Lower lobe of right lung (tissue), 2 donors: ENCODE measurements around the gene HEATR5A. TPM values are rescaled to one million over a fixed set of nuclear protein-coding genes. Genes with fewer than 3 reads are reported as not detected.

Source experiments
- ATAC-seq, 2 donors: fragments of 200-7000 bp; cut with Tn5 transposase; one replicate each; pipeline ENCODE4 v1.9.1; 2020 to 2022; ENCODE audit warnings: mild to moderate bottlenecking in 2 of 2, moderate library complexity in 2 of 2
- DNase-seq: peaks from one replicate; pipeline ENCODE4 v3.0.0-alpha.2; 2020
- H3K27ac ChIP-seq: fragments of 200-600 bp; one replicate; pipeline ENCODE4 v1.8.0; 2022
- H3K27me3 ChIP-seq: fragments of 200-600 bp; one replicate; pipeline ENCODE4 v1.8.0; 2022; ENCODE audit warnings: low read depth
- H3K36me3 ChIP-seq: fragments of 200-600 bp; one replicate; pipeline ENCODE4 v1.8.0; 2022; ENCODE audit warnings: mild to moderate bottlenecking
- H3K4me1 ChIP-seq: fragments of 200-600 bp; one replicate; pipeline ENCODE4 v1.8.0; 2022
- H3K4me3 ChIP-seq: fragments of 200-600 bp; one replicate; pipeline ENCODE4 v1.8.0; 2022; ENCODE audit warnings: mild to moderate bottlenecking
- H3K9me3 ChIP-seq: fragments of 200-600 bp; one replicate; pipeline ENCODE4 v1.8.0; 2022
- intact Hi-C: fragments of 100-400 bp; cut with DNase I; formaldehyde crosslinking; loops from one replicate; pipeline ENCODE4 v1.11.0; 2022
- total RNA-seq: library from RNA; stranded (reverse); fragmentation: NEBNext Ultra II Directional; extraction: Animal tissue kit (Norgen Biotek cat#: 25700); gene quantifications from one replicate; pipeline ENCODE4 v1.2.1, GENCODE V29; 2021
- TF ChIP-seq, protein P1 (sequence below): fragments of 200-600 bp; IDR thresholded peaks from one replicate; pipeline ENCODE4 v1.8.0; 2022; ENCODE audit warnings: antibody characterized with exemption, mild to moderate bottlenecking
- donor health status: DM: no; HTN: yes; CAD: no; lungs with severe emphysema.

The HEATR5A gene
- total RNA-seq, 1 donor from 2014 or later = 41.6 TPM

DNA sequence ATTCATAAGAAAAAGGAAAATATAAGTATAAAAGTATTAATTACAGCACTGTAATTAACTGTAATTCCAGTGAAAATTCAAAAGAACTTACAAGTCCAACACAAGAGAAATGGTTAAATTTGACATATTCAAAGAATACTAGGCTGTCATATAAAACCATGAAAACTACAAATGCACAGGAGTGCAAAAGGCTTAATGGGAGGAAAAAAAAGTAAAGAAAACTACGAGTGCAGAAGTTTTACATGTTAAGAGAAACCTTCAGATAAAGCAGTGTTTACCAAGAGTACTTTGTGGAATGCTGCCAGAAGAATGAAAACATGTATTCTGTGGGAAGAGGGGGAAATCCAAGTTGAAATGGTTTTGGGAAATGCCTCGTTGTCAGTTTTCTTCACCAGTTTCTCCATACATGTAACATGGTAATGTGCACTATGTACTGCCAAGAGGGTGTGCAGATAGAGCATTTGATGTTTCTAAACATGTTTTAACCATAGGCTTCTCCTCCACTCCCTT, 9.1 kb downstream of the HEATR5A start:
- ATAC-seq (no peak), DNase-seq (no peak)
- Histone ChIP-seq H3K27me3 (no peaks in the 10 kb centered on the region), H3K4me1 (peaks cover 39% of the 10 kb centered on the region), H3K27ac (no peak overlapping the region), H3K9me3 (no peaks in the 10 kb centered on the region), H3K36me3 (no peaks in the 10 kb centered on the region), H3K4me3 (no peak overlapping the region)
- TF ChIP-seq, protein P1, sequence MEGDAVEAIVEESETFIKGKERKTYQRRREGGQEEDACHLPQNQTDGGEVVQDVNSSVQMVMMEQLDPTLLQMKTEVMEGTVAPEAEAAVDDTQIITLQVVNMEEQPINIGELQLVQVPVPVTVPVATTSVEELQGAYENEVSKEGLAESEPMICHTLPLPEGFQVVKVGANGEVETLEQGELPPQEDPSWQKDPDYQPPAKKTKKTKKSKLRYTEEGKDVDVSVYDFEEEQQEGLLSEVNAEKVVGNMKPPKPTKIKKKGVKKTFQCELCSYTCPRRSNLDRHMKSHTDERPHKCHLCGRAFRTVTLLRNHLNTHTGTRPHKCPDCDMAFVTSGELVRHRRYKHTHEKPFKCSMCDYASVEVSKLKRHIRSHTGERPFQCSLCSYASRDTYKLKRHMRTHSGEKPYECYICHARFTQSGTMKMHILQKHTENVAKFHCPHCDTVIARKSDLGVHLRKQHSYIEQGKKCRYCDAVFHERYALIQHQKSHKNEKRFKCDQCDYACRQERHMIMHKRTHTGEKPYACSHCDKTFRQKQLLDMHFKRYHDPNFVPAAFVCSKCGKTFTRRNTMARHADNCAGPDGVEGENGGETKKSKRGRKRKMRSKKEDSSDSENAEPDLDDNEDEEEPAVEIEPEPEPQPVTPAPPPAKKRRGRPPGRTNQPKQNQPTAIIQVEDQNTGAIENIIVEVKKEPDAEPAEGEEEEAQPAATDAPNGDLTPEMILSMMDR = no peak
- intact Hi-C loops = no loop called here

DNA sequence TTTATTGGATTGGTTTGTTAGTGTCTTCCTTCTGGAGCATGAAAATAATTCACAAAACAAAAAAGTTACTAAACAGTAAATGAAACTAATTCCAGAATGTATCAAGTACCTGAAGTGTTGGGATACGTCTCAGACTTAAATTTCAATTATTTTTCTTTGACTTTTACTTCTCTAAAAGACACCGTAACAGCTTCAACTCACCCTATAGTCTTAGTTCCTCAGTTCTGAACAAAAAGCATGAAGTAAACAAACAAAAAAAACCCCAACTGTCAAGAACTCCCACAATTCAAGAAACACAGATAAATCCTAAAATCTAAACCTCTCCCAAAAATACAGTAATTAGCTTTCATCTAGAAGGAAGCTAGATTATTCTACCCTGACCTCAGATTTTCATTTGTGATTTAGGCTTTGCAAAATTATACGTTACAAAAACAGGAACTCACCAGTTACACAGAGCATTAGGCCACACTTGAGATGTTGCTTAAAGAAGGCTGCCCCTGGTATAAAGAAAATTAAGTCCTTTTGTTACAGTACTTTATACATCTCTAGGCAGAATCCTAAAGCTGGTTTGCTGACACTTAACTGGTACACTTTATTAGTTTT, 10.2 kb downstream of the HEATR5A start:
- DNase-seq = no peak
- Histone ChIP-seq H3K4me1 (peaks cover 38% of the 10 kb centered on the region), H3K27me3 (no peaks in the 10 kb centered on the region), H3K9me3 (no peaks in the 10 kb centered on the region), H3K27ac (no peak overlapping the region), H3K4me3 (no peak overlapping the region), H3K36me3 (no peaks in the 10 kb centered on the region)
- intact Hi-C loops = no loop called here
- peak; percentile 50 to 54 for ATAC-seq
- TF ChIP-seq, protein P1 = no peak

DNA sequence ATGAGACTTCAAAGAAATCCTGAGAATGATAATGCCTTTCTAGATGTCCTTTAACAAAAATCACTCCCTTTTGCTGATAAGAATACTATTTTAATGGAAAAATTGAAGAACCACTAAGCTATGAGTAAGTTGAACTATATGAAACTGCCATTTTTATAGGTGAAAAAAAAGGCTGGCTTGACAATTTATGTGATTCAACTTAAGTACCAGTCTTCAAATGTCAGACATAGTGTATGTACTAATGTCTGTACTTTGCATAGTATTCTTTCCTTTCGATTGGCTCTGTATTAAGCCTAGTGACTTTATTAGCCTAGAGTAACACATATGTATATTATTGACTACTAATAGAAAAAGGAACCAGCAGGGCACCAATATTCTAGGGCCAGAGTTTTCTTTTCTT, 11.9 kb downstream of the HEATR5A start:
- Histone ChIP-seq H3K4me3 (no peak overlapping the region), H3K4me1 (peaks cover 23% of the 10 kb centered on the region), H3K27ac (no peak overlapping the region), H3K9me3 (no peaks in the 10 kb centered on the region), H3K27me3 (no peaks in the 10 kb centered on the region), H3K36me3 (no peaks in the 10 kb centered on the region)
- ATAC-seq (no peak), DNase-seq (no peak)
- intact Hi-C loops = no loop called here
- TF ChIP-seq, protein P1 = no peak

DNA sequence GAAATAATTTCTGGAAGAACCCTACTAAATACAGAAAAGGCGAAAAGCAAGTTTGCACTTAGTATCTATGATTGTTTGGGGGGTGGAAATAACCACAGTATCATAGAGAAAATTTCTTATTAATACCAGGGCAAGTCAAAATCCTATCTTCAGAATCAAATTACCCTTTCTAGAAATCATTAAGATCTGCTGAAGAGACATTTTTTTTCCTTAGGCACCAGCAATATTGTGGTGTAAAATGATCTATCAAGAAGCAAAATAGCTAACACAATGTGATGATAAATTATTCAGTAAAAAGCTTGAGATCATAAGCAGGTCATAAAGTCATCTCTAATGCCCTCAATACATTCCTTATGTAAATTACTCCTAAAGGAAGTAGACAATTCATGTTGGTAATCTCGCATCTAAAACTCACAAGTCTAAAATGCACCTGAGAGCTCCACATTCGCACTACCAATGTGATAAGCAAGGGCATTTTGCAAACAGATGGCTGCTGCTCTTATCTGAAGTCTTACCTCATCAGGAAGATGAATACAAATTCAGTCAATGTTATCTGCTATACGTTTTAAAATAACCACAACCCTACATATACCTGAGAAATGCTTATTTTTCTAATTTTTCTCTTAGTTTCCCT, 14.6 kb downstream of the HEATR5A start:
- no peak for ATAC-seq
- intact Hi-C loops = no loop called here

DNA sequence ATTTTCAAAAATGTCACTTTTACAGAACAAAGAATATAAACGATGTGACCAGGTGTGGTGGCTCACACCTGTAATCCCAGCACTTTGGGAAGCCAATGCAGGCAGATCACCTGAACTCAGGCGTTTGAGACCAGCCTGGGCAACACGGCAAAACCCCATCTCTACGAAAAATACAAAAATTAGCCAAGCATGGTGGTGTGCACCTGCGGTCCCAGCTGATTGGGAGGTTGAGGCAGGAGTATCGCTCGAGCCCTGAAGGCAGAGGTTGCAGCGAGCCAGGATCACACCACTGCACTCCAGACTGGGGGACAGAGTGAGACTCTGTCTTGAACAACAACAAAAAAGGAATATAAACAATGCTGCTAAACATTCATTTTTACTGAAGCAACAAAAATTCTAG, 15.2 kb downstream of the HEATR5A start:
- DNase-seq (no peak), ATAC-seq (no peak)
- Histone ChIP-seq H3K36me3 (peaks cover 24% of the 10 kb centered on the region), H3K4me3 (no peak overlapping the region), H3K4me1 (peaks cover 7% of the 10 kb centered on the region), H3K9me3 (no peaks in the 10 kb centered on the region), H3K27me3 (no peaks in the 10 kb centered on the region), H3K27ac (no peak overlapping the region)
- intact Hi-C loops = no loop called here
- TF ChIP-seq, protein P1 = no peak

More for the DNA sequence above, 14.6 kb downstream of the HEATR5A start:
- DNase-seq = no peak
- no peak overlapping the region for H3K4me3 ChIP-seq
- H3K27me3 ChIP-seq = no peaks in the 10 kb centered on the region
- H3K4me1 ChIP-seq = peaks cover 14% of the 10 kb centered on the region
- H3K9me3 ChIP-seq = no peaks in the 10 kb centered on the region
- TF ChIP-seq, protein P1 = no peak
- H3K27ac ChIP-seq = no peak overlapping the region
- H3K36me3 ChIP-seq = peaks cover 17% of the 10 kb centered on the region
